IPS-18a (cell line): Measurements from ENCODE around the gene ARHGAP26.

Source experiments
- H3K27ac ChIP-seq: one replicate; pipeline ENCODE4 v1.5.1; 2013; ENCODE audit warnings: low read length
- H3K27me3 ChIP-seq: one replicate; pipeline ENCODE4 v1.6.1; 2013; ENCODE audit warnings: mild to moderate bottlenecking, low read length; ENCODE audit not compliant: control insufficient read depth, insufficient read depth
- H3K36me3 ChIP-seq: one replicate; pipeline ENCODE4 v1.6.1; 2013; ENCODE audit warnings: low read depth, low read length; ENCODE audit not compliant: control insufficient read depth
- H3K4me1 ChIP-seq: one replicate; pipeline ENCODE4 v1.6.1; 2013; ENCODE audit warnings: low read depth, low read length; ENCODE audit not compliant: control insufficient read depth
- H3K4me3 ChIP-seq: one replicate; pipeline ENCODE4 v1.5.1; 2013; ENCODE audit warnings: low read length
- H3K9ac ChIP-seq: one replicate; pipeline ENCODE4 v1.6.1; 2013; ENCODE audit warnings: mild to moderate bottlenecking, low read length, moderate library complexity
- H3K9me3 ChIP-seq: one replicate; pipeline ENCODE4 v1.6.1; 2013; ENCODE audit warnings: low read depth, low read length; ENCODE audit not compliant: control insufficient read depth

Gene ARHGAP26

DNA sequence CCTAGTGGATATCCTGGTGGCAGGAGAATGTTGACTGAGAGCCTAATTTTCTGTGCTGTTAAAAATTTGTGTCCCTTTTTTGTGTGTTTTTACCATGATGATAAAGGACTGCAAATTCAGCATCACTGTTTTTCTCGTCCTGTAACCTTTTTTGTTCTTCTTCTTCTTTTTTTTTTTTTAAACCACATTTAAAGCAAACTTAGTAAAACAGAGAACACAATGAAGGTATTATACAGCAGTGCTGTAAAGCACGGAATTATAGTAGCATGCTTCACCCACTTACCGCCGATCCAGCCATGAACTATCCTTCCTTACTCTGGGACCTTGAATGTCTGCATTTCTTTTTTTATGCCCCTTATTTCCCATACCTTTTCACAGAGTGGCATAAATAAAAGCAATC lies 280.0 kb downstream of the ARHGAP26 start:
- Histone ChIP-seq H3K4me3 (no peak overlapping the region), H3K4me1 (peaks cover 7% of the 10 kb centered on the region), H3K9ac (no peak overlapping the region), H3K27me3 (no peaks in the 10 kb centered on the region), H3K27ac (no peak overlapping the region), H3K9me3 (no peaks in the 10 kb centered on the region), H3K36me3 (no peaks in the 10 kb centered on the region)

DNA sequence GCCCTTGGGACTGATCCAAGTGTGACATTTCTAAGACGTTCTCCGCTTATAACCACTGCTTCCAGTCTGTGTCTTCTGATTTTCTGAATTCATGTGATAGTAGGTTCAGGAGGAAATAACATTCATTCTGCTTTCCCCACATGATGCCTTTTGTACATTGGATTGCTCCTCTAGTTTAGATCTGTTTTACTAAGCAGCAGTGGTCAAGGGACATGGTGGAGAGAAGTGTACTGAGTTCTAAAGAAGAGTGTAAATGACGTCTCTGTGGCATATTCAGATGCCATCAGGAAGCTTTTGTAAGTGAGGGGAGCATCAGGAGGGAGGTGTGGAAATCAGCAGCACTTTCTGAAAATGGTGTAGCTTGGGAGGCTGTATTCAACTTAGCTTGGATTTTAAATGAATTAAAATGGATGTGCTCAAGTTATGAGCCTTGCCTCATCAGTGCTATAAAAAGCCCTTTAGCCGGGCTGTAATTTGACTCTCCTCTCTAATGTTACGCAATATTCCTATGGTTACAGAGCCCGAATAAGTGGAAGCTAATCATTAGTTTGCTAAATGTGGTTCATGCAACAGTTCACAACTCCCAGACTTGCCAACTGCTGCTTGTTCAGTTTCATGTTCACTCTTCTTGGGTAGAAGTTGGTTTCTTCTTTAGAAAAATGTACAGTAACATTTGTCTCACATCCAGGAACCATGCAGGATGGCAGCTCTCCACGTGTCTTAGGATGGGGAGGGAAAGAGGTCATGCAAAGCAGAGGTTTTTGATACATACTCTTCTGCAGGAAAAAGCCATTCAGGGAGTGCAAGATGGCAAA lies 281.3 kb downstream of the ARHGAP26 start:
- H3K27me3 ChIP-seq: no peaks in the 10 kb centered on the region
- no peak overlapping the region for H3K4me3 ChIP-seq
- H3K36me3 ChIP-seq: no peaks in the 10 kb centered on the region
- no peak overlapping the region for H3K27ac ChIP-seq
- peaks cover 7% of the 10 kb centered on the region for H3K4me1 ChIP-seq
- no peak overlapping the region for H3K9ac ChIP-seq
- no peaks in the 10 kb centered on the region for H3K9me3 ChIP-seq

DNA sequence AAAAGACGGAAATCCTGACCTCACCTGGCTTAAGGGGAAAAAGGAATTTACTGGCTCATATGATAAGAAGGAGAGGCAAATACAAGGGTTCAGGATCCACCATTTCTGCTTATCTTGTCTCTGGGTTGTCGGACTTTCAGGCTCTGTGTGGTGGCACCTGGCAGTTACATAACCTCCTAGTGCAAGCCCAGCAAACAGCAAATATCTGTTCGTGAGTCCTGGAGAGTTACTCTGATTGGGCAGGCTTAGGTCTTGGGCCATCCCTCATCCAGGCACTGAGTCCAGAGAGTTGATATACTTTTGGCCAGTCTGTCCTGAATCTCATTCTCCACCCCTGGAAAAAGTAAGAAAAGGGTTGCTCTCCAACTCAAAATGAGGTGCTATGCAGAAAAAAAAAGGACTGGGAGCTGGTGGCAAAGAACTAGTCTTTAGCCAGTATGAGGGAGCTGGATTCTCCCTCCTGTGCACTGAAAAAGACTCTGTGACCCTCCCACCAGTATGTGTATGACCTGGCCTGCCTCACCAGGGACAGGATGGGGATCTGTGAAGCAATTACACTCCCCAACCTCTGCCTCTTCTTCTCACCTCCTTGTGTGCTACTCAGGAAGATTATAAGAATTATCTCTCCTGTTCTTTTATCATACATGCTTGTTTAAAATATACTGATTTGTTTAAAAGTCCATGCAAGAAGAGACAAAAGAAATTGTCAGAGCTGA lies 282.9 kb downstream of the ARHGAP26 start:
- H3K27me3 ChIP-seq: no peaks in the 10 kb centered on the region
- no peak overlapping the region for H3K27ac ChIP-seq
- H3K4me1 ChIP-seq: peaks cover 7% of the 10 kb centered on the region
- H3K9me3 ChIP-seq: no peaks in the 10 kb centered on the region
- H3K9ac ChIP-seq: no peak overlapping the region
- H3K4me3 ChIP-seq: no peak overlapping the region
- H3K36me3 ChIP-seq: peaks cover 9% of the 10 kb centered on the region

DNA sequence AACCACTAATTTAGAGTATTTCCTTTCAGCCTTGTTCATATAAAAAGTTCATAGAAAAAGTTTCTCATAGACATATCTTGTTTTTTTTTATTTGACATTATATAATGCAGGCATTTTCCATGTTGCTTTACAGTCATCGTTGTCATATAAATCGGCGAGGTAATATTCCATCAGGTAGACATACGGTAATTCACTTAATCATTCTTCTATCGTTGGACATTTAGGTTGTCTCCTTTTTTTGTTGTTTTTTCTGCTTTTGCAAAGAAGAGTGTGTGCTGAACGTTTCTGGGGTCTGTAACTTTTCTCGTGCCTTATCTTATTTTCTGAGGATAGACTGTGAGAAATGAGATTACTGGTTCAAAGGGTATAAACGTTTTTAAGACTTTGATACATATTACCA lies 283.6 kb downstream of the ARHGAP26 start:
- H3K4me3 ChIP-seq: no peak overlapping the region
- no peaks in the 10 kb centered on the region for H3K27me3 ChIP-seq
- H3K4me1 ChIP-seq: peaks cover 7% of the 10 kb centered on the region
- no peak overlapping the region for H3K27ac ChIP-seq
- no peaks in the 10 kb centered on the region for H3K9me3 ChIP-seq
- peaks cover 13% of the 10 kb centered on the region for H3K36me3 ChIP-seq
- H3K9ac ChIP-seq: no peak overlapping the region

DNA sequence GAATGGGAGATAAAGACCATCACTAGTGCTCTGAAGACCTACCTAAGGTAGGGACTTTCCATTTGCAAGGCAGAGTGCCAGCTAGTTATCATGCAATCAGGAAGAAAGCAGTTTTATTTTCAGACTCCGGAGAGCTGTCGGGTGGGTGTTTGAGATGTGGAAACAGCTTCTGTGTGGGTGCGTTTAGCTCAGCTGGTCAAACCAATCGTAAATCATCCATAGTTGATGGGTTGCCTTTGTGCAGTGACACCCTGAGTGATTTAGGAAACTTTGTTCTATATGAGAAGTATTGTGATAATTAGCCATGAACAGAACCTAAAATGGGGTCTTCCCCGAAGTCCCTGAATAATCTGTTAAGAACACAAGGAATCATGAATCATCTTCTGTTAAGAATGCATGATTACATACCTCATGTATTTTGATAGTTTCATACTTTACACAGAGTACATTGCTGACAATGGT lies 284.3 kb downstream of the ARHGAP26 start:
- Histone ChIP-seq H3K4me1 (peaks cover 7% of the 10 kb centered on the region), H3K36me3 (peaks cover 13% of the 10 kb centered on the region), H3K27ac (no peak overlapping the region), H3K4me3 (no peak overlapping the region), H3K9me3 (no peaks in the 10 kb centered on the region), H3K9ac (no peak overlapping the region), H3K27me3 (no peaks in the 10 kb centered on the region)

DNA sequence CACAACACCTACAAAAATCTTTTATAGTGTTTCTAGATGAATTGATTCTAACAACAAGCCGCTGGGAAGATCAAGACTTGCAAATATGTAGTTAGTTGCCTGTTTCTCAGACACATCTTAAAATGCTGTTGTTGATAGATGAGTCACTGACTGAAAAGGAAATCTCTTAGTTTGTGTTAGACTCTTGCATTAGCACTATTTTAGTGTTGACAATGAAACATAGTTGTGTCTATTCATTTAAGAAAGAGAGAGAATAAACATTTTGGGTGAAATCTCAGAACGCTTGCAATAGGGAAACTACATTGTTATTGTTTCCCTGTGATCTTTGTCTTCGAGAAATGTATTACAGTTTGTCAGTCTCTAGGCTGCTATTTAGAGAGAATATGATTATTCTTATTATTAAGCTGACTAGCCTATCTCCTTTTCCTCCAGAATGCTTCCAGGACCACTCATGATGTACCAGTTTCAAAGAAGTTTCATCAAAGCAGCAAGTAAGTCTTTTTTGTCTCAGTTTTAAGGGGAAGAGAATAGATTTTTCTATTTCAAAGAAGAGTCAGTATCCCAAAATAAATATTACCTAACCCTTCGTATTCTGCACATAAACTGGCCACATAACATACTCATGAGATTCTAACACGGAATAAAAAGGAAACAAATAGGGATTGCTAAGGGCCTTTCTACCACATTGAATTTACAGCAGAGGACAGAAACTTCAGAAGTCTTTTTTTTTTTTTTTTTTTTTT lies 285.6 kb downstream of the ARHGAP26 start:
- no peaks in the 10 kb centered on the region for H3K27me3 ChIP-seq
- no peak overlapping the region for H3K27ac ChIP-seq
- no peaks in the 10 kb centered on the region for H3K9me3 ChIP-seq
- H3K9ac ChIP-seq: no peak overlapping the region
- H3K4me3 ChIP-seq: no peak overlapping the region
- H3K4me1 ChIP-seq: peaks cover 7% of the 10 kb centered on the region
- H3K36me3 ChIP-seq: peaks cover 13% of the 10 kb centered on the region

DNA sequence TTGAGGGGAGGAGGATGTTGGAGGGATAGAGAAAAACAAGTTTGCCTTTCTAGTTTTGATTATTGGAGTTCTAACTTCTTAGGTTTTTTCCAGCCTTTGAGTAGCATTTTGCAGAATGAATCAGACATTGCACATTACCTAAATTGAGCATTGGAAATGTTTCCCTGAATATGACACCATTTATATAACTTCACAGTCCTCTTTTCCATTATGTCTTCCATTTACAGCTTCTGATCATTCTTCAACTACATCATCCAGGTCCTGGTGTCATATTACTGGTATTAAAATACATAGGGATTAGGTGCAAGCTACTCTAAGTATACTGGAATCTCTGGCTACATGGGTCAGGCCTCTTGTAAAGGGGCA lies 286.1 kb downstream of the ARHGAP26 start:
- H3K27me3 ChIP-seq: no peaks in the 10 kb centered on the region
- H3K4me1 ChIP-seq: peaks cover 5% of the 10 kb centered on the region
- no peak overlapping the region for H3K27ac ChIP-seq
- no peak overlapping the region for H3K9ac ChIP-seq
- H3K9me3 ChIP-seq: no peaks in the 10 kb centered on the region
- no peak overlapping the region for H3K4me3 ChIP-seq
- peaks cover 13% of the 10 kb centered on the region for H3K36me3 ChIP-seq

DNA sequence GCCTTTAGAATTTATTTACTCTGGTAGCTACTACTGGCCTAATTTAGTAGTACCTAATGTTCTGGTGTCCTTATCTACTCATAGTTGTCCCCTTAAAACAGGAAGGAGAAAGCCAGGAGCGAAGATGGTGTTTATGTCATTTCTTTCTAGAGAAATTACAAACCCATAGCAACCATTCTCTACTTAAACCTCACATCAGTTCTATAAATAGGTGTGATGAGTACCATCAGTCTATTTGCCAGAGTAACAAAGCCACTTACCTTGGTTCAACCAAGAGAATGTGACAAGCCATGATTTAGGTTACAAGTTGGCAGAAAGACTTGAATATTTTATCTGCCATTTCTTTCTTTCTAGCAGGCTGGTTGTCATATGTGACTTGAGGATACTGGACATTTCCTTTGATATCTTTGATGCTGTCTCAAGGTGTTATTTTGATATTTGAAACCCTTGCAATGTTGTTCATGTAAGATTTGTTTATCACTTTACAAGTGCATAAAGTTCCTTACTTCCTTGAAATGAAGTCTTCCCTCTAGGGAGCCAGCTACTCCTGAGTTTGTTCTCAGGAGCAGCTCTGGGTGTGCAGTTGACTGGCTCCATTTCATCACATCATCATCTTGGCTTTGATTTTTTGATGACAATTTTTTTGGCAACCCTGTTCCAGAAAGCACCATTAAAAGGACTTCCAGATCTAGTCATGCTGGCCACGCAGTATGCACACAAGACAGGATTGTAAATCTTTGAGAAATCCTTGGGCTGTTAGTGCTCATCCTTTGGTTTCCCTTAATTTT lies 286.8 kb downstream of the ARHGAP26 start:
- Histone ChIP-seq H3K9ac (no peak overlapping the region), H3K27ac (no peak overlapping the region), H3K27me3 (no peaks in the 10 kb centered on the region), H3K4me1 (no peaks in the 10 kb centered on the region), H3K36me3 (peaks cover 13% of the 10 kb centered on the region), H3K9me3 (no peaks in the 10 kb centered on the region), H3K4me3 (no peak overlapping the region)

DNA sequence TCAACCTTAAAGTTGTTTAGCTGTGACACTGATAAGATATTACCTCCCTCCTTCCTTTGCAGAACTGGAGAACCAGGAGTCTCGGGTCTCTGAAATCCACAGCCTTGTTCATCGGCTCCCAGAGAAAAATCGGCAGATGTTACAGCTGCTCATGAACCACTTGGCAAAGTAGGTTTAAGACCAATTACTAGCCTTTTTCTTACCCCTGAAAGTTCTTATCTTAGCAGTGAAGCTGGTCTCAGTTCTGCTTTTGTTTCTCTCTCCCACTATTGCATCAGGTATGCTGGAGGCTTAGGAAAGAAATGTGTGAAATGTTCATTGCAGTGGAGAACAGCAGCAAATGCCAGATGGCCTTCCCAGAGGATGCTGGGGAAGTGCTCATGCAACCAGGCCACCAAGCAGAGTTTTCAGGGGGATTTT lies 287.4 kb downstream of the ARHGAP26 start:
- no peak overlapping the region for H3K4me3 ChIP-seq
- no peaks in the 10 kb centered on the region for H3K4me1 ChIP-seq
- no peaks in the 10 kb centered on the region for H3K27me3 ChIP-seq
- no peaks in the 10 kb centered on the region for H3K9me3 ChIP-seq
- peaks cover 13% of the 10 kb centered on the region for H3K36me3 ChIP-seq
- H3K27ac ChIP-seq: no peak overlapping the region
- no peak overlapping the region for H3K9ac ChIP-seq

DNA sequence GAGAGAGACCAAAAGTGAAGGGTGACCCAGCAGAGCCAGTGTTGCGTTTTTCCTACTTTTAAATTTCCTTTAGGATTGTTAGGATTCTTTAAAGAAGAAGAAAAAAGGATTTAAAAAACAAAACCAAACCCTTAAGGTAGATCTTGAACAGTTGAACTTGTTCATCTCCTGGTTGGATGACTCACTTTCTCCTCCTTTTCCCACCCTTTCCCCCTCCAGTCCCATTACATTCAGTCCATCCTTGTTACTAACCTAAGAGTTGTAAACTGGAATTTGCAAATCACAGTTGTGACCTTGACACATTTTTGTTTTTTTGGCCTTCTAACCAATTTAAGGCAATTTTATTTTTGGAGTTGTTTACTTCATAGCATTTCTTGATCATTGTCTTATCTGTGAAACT lies 289.2 kb downstream of the ARHGAP26 start:
- H3K9ac ChIP-seq: no peak overlapping the region
- H3K27ac ChIP-seq: no peak overlapping the region
- H3K4me1 ChIP-seq: no peaks in the 10 kb centered on the region

More for the DNA sequence above, 289.2 kb downstream of the ARHGAP26 start:
- H3K27me3 ChIP-seq: no peaks in the 10 kb centered on the region
- H3K9me3 ChIP-seq: no peaks in the 10 kb centered on the region
- no peak overlapping the region for H3K4me3 ChIP-seq
- H3K36me3 ChIP-seq: peaks cover 13% of the 10 kb centered on the region
